K562 (cell line): Measurements from ENCODE around the gene SNX14. TPM values are rescaled to one million over a fixed set of nuclear protein-coding genes. Genes with fewer than 3 reads are reported as not detected.

Experiments
- ARID3B ChIP-seq: fragments of 250-450 bp; sonication (Bioruptor Pico); IDR thresholded peaks from 2 replicates; pipeline ENCODE4 v1.4.0; 2020; ENCODE audit warnings: borderline replicate concordance
- ATF7 ChIP-seq: fragments of 450-650 bp; IDR thresholded peaks from 2 replicates; pipeline ENCODE4 v1.7.1; 2014; ENCODE audit warnings: mild to moderate bottlenecking, moderate library complexity
- BACH1 ChIP-seq: fragments of 200-800 bp; sonication (Bioruptor generic); IDR thresholded peaks from 2 replicates; pipeline ENCODE4 v1.6.1; 2016; ENCODE audit warnings: missing genetic modification characterization, missing compliant biosample characterization
- BRD9 ChIP-seq: fragments of 450-650 bp; IDR thresholded peaks from 2 replicates; pipeline ENCODE4 v1.6.1; 2018; ENCODE audit warnings: low read depth; ENCODE audit not compliant: partially characterized antibody
- CBFA2T2 ChIP-seq: fragments of 450-650 bp; conservative IDR thresholded peaks from 2 replicates; pipeline ENCODE4 v1.6.1; 2017; ENCODE audit warnings: mild to moderate bottlenecking
- CBFA2T3 ChIP-seq: fragments of 450-650 bp; IDR thresholded peaks from 2 replicates; pipeline ENCODE4 v1.6.1; 2017
- CBFB ChIP-seq: sonication (generic); formaldehyde crosslinking; IDR thresholded peaks from 2 replicates; pipeline ENCODE4 v1.4.0; 2020; ENCODE audit warnings: mild to moderate bottlenecking, missing genetic modification reagents
- CHD4 ChIP-seq: fragments of 200-600 bp; sonication (generic); IDR thresholded peaks from 3 replicates; pipeline ENCODE4 v1.6.1; 2012; ENCODE audit warnings: low read depth, mild to moderate bottlenecking, mixed read lengths, low read length, inconsistent platforms; ENCODE audit not compliant: insufficient read depth, insufficient replicate concordance, poor library complexity, severe bottlenecking
- COPS2 ChIP-seq: fragments of 450-650 bp; conservative IDR thresholded peaks from 2 replicates; pipeline ENCODE4 v1.6.1; 2016; ENCODE audit warnings: mild to moderate bottlenecking, moderate library complexity
- EGR1 ChIP-seq: fragments of 450-650 bp; conservative IDR thresholded peaks from 2 replicates; pipeline ENCODE4 v1.6.1; 2017; ENCODE audit warnings: mild to moderate bottlenecking
- HCFC1 ChIP-seq: IDR thresholded peaks from 2 replicates; pipeline ENCODE4 v1.6.1; 2012; ENCODE audit warnings: low read depth, low read length, improper control_type of control experiment
- HDAC2 ChIP-seq: fragments of 450-650 bp; IDR thresholded peaks from 2 replicates; pipeline ENCODE4 v1.6.1; 2016; ENCODE audit warnings: mild to moderate bottlenecking
- JUND ChIP-seq, 2 experiments: IDR thresholded peaks; 2 replicates in 1 of 2; 3 replicates in 1 of 2; pipeline ENCODE4 v1.6.1; 2011; ENCODE audit warnings: borderline replicate concordance in 2 of 2, low read depth in 2 of 2, low read length in 2 of 2, improper control_type of control experiment in 1 of 2, missing biosample characterization in 1 of 2, missing genetic modification characterization in 1 of 2, missing genetic modification reagents in 1 of 2
- KDM1A ChIP-seq, 2 experiments: fragments of 450-650 bp; IDR thresholded peaks; 2 replicates each; pipeline ENCODE4 v1.6.1; 2016; ENCODE audit warnings: mild to moderate bottlenecking in 2 of 2
- KLF10 ChIP-seq: fragments of 250-450 bp; sonication (Bioruptor Pico); IDR thresholded peaks from 2 replicates; pipeline ENCODE4 v1.6.1; 2021; ENCODE audit warnings: matching md5 sums
- KLF13 ChIP-seq: fragments of 450-650 bp; IDR thresholded peaks from 2 replicates; pipeline ENCODE4 v1.6.1; 2016; ENCODE audit warnings: missing genetic modification characterization, low read depth, mild to moderate bottlenecking, missing compliant biosample characterization, moderate library complexity, borderline replicate concordance
- L3MBTL2 ChIP-seq: fragments of 450-650 bp; IDR thresholded peaks from 2 replicates; pipeline ENCODE4 v1.6.1; 2016; ENCODE audit warnings: mild to moderate bottlenecking, moderate library complexity
- MAFF ChIP-seq: IDR thresholded peaks from 2 replicates; pipeline ENCODE4 v1.6.1; 2012; ENCODE audit warnings: low read length, improper control_type of control experiment
- MAFK ChIP-seq: IDR thresholded peaks from 2 replicates; pipeline ENCODE4 v1.6.1; 2011; ENCODE audit warnings: low read length, improper control_type of control experiment
- MEF2D ChIP-seq: conservative IDR thresholded peaks from 2 replicates; pipeline ENCODE4 v1.6.1; 2016; ENCODE audit warnings: low read depth, missing genetic modification characterization, missing compliant biosample characterization
- MTA3 ChIP-seq: fragments of 450-650 bp; formaldehyde crosslinking; IDR thresholded peaks from 2 replicates; pipeline ENCODE4 v1.6.1; 2017; ENCODE audit warnings: mild to moderate bottlenecking, borderline replicate concordance
- NRF1 ChIP-seq, 2 experiments: fragments of 450-650 bp; IDR thresholded peaks in 1 of 2; conservative IDR thresholded peaks in 1 of 2; 2 replicates each; pipeline ENCODE4 v1.6.1; 2014; ENCODE audit warnings: mild to moderate bottlenecking in 2 of 2
- POU5F1 ChIP-seq: fragments of 150-350 bp; IDR thresholded peaks from 2 replicates; pipeline ENCODE4 v1.6.1; 2014; ENCODE audit warnings: borderline replicate concordance, low read length, low read depth, mild to moderate bottlenecking; ENCODE audit not compliant: partially characterized antibody
- SMARCA4 ChIP-seq: fragments of 450-650 bp; IDR thresholded peaks from 2 replicates; pipeline ENCODE4 v1.6.1; 2016
- SP1 ChIP-seq: sonication (generic); formaldehyde crosslinking; IDR thresholded peaks from 2 replicates; pipeline ENCODE4 v1.8.1; 2022; ENCODE audit warnings: mild to moderate bottlenecking, missing genetic modification reagents
- TBP ChIP-seq: optimal IDR thresholded peaks from 2 replicates; pipeline ENCODE3; 2011; ENCODE audit warnings: low read depth, low read length, improper control_type of control experiment
- TRIM28 ChIP-seq: fragments of 450-650 bp; IDR thresholded peaks from 2 replicates; pipeline ENCODE4 v1.6.1; 2017
- ZNF316 ChIP-seq: fragments of 450-650 bp; IDR thresholded peaks from 2 replicates; pipeline ENCODE4 v1.6.1; 2016
- ZNF431 ChIP-seq: sonication (generic); formaldehyde crosslinking; IDR thresholded peaks from 2 replicates; pipeline ENCODE4 v1.8.0; 2022; ENCODE audit warnings: mild to moderate bottlenecking, missing genetic modification reagents
- polyA plus RNA-seq, 8 experiments: library from polyadenylated mRNA; depleted of rRNA in 4 of 8; stranded (reverse) in 5 of 8; unstranded in 3 of 8; fragments of >200 nt; fragmentation: Nextera tagmentation in 2 of 8; fragmentation: Illumina TruSeq in 1 of 8; extraction: Ambion mirVana in 2 of 8; extraction: Trizol in 1 of 8; gene quantifications; 2 replicates each; pipeline versions ENCODE4 v1.2.1 to v1.2.3, GENCODE V29; 2011 to 2014; ENCODE audit warnings: inconsistent platforms in 1 of 8, missing spikeins in 1 of 8
- total RNA-seq, 7 experiments: library from RNA; depleted of rRNA in 6 of 7; stranded (reverse); fragments of >200 nt in 6 of 7; fragmentation: Illumina TruSeq in 2 of 7; extraction: Trizol in 2 of 7; gene quantifications; 2 replicates each; pipeline versions ENCODE4 v1.2.1 to v1.2.3, GENCODE V29; 2011 to 2021; ENCODE audit warnings: low replicate concordance in 1 of 7
- TF ChIP-seq, protein P1 (sequence below): sonication (generic); formaldehyde crosslinking; IDR thresholded peaks from 2 replicates; pipeline ENCODE4 v1.8.0; 2022; ENCODE audit warnings: missing genetic modification reagents, mild to moderate bottlenecking, moderate library complexity, borderline replicate concordance

The SNX14 gene
- total and polyA plus RNA-seq, 9 of the 15 experiments (the other 6 are each of a cell fraction or from before 2014, with no cell fraction given): 46.5 to 140 (median 71.2) TPM

DNA sequence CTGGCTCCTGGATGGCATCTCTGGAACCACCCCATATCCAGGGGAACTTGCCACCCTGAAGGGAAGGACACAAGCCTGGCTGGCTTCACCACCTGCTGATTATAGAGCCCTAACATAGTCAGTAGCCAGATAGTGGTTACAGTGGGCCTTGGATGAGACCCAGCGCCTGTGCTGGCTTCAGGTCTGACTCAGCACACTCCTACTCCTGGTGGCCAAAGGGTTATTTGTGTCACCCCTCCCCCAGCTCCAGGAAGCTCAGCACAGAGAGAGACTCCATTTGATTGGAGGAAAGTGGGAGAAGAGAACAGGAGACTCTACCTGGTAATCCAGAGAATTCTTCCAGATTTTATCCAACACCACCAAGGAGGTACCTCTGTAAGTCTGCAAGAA, 12.8 kb downstream of the SNX14 start (continued):
- peak; percentile 51 to 63 for TF ChIP-seq NRF1 (conservative IDR thresholded peaks at IDR 0.05 in 1 of 2, IDR thresholded peaks at IDR 0.05 in 1 of 2)
- TF ChIP-seq ARID3B (CRISPR knock-in tag): no peak
- no peak for TF ChIP-seq KLF10
- TF ChIP-seq ZNF316: peak; percentile 94
- TF ChIP-seq CBFA2T3: peak; percentile 48
- no peak for TF ChIP-seq HDAC2
- TF ChIP-seq HCFC1: no peak
- peak; percentile 53 for TF ChIP-seq SMARCA4
- TF ChIP-seq L3MBTL2: 0 out of 2 replicates have a peak, but pooled peaks have one; percentile 16
- TF ChIP-seq POU5F1: no peak
- TF ChIP-seq MAFK: peak; percentile 70
- TF ChIP-seq TRIM28: peak; percentile 52; the same call in 1 of the 2 replicates
- TF ChIP-seq CHD4: no peak
- peak; percentile 64; the same call in 1 of the 2 replicates for TF ChIP-seq MAFF
- TF ChIP-seq EGR1: peak; percentile 13; the same call in 1 of the 2 replicates
- peak; percentile 40; the same call in 1 of the 2 replicates for TF ChIP-seq BACH1 (tag)
- no peak for TF ChIP-seq CBFB (CRISPR knock-in tag)
- TF ChIP-seq JUND (IDR thresholded peaks at IDR 0.05; ENCODE audit: borderline replicate concordance, low read depth, low read length): peak; percentile 69; the same call in 1 of the 2 replicates
- TF ChIP-seq JUND (tag; IDR thresholded peaks at IDR 0.05; ENCODE audit: borderline replicate concordance, low read depth, low read length): peak; percentile 41; the same call in 1 of the 3 replicates
- no peak for TF ChIP-seq CBFA2T2
- no peak for TF ChIP-seq KLF13 (tag)
- no peak for TF ChIP-seq BRD9
- no peak for TF ChIP-seq SP1 (CRISPR knock-in tag)
- TF ChIP-seq ATF7: peak; percentile 33; the same call in 1 of the 2 replicates
- no peak for TF ChIP-seq KDM1A (IDR thresholded peaks at IDR 0.05)
- TF ChIP-seq ZNF431 (CRISPR knock-in tag): no peak
- no peak for TF ChIP-seq COPS2
- 0 out of 2 replicates have a peak, but pooled peaks have one; percentile 51 for TF ChIP-seq MTA3
- TF ChIP-seq MEF2D: no peak
- no peak for TF ChIP-seq TBP
- TF ChIP-seq, protein P1, sequence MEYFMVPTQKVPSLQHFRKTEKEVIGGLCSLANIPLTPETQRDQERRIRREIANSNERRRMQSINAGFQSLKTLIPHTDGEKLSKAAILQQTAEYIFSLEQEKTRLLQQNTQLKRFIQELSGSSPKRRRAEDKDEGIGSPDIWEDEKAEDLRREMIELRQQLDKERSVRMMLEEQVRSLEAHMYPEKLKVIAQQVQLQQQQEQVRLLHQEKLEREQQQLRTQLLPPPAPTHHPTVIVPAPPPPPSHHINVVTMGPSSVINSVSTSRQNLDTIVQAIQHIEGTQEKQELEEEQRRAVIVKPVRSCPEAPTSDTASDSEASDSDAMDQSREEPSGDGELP (CRISPR knock-in tag): peak; percentile 23; the same call in 1 of the 2 replicates
